ENCODE results near the gene SPNS1.

SPNS1 gene

DNA sequence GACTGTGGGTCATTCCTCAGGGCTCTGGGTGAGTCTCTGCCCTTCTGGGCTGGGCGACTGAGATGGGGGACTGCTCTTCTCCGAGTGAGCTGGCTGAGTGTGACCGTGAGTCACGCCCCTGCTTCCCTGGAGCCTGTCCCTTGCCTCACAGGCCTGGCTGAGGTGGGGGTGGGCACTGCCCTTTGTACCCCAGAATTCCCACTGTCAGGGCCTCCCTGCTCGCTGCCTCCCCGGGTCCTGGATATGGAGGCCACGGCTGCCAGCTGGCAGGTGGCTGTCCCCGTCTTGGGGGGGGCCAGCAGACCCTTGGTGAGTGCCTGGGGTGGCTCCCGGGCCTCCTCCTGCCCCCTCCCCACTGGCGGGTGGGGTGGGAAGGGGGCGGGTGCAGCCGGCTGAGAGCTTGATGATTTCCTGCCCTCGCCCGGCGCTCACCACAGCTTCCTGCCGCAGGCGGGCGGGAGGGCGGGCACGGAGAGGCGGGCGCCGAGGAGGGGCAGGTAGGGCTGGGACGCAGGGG is 10.1 kb downstream of the SPNS1 start, which contains the start of gene LAT:
Gene LAT, plus strand, starts transcription at position 434 of the 517 bp plus-strand sequence. CDS start 366 bp downstream, outside the sequence.
- Histone ChIP-seq H3K36me3 (peaks cover 9% of the 10 kb centered on the region; the same call in 1 of the 2 replicates), H3K4me3 (ENCODE audit: low read depth, low read length) (no peak within 1 kb of the TSS), H3K27me3 (no peaks in the 10 kb centered on the region), H3K9me3 (no peaks in the 10 kb centered on the region), H3K4me1 (no peaks in the 10 kb centered on the region)
- DNase-seq, result no peak
- TF ChIP-seq, protein P1, sequence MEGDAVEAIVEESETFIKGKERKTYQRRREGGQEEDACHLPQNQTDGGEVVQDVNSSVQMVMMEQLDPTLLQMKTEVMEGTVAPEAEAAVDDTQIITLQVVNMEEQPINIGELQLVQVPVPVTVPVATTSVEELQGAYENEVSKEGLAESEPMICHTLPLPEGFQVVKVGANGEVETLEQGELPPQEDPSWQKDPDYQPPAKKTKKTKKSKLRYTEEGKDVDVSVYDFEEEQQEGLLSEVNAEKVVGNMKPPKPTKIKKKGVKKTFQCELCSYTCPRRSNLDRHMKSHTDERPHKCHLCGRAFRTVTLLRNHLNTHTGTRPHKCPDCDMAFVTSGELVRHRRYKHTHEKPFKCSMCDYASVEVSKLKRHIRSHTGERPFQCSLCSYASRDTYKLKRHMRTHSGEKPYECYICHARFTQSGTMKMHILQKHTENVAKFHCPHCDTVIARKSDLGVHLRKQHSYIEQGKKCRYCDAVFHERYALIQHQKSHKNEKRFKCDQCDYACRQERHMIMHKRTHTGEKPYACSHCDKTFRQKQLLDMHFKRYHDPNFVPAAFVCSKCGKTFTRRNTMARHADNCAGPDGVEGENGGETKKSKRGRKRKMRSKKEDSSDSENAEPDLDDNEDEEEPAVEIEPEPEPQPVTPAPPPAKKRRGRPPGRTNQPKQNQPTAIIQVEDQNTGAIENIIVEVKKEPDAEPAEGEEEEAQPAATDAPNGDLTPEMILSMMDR (IDR thresholded peaks at IDR 0.05; ENCODE audit: low read depth, low read length), result no peak

DNA sequence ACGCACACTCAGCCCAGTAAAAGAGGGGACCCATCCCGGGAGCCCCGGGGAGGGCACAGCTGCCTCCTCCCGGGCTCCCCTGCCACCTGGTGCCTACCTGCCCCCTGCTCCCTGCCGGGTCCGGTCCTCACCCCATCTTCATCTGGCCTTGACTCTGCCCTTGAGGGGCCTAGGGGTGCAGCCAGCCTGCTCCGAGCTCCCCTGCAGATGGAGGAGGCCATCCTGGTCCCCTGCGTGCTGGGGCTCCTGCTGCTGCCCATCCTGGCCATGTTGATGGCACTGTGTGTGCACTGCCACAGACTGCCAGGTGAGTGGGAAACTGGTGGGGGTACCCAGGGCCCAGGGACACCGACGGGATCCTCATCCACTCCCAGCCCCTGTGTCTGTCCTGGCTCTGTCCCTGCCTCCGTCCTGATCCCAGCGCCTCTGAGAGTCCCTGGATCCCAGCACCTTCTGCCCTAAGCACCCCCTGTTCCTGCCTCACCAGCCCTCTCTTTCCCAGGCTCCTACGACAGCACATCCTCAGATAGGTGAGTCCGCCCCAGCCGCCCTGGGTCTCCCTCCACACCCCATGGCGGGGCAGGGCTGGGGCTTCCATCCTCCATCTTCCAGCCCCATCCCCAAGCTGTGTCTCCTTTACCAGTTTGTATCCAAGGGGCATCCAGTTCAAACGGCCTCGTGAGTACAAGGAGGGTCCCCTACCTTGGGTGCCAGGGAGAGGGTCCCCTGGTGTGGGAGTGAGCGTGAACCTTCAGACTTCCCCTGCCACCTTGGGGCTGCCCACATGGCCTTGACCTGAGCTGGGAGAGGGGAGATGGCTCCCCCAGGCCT is 10.8 kb downstream of the SPNS1 start:
- no peak overlapping the region for H3K4me3 ChIP-seq (ENCODE audit: low read depth, low read length)
- H3K27me3 ChIP-seq, result no peaks in the 10 kb centered on the region
- DNase-seq, result no peak
- peaks cover 9% of the 10 kb centered on the region; the same call in 1 of the 2 replicates for H3K36me3 ChIP-seq
- H3K9me3 ChIP-seq, result no peaks in the 10 kb centered on the region
- no peaks in the 10 kb centered on the region for H3K4me1 ChIP-seq
- TF ChIP-seq, protein P1 (IDR thresholded peaks at IDR 0.05; ENCODE audit: low read depth, low read length), result no peak

DNA sequence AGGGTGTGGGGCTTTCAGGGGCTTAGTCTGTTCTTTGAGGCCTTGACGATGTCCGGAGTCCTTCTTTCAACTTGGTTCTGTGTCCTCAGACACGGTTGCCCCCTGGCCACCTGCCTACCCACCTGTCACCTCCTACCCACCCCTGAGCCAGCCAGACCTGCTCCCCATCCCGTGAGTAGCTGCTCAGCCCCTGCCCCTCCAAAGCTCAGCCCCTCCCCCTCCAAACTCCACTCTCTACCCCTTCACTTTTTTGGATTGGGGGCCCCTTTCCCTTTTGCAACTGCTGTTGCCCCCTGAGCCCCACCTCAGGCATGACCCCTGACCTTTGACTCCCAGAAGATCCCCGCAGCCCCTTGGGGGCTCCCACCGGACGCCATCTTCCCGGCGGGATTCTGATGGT is 11.5 kb downstream of the SPNS1 start:
- Histone ChIP-seq H3K9me3 (no peaks in the 10 kb centered on the region), H3K4me3 (ENCODE audit: low read depth, low read length) (no peak overlapping the region), H3K4me1 (no peaks in the 10 kb centered on the region), H3K27me3 (no peaks in the 10 kb centered on the region), H3K36me3 (peaks cover 9% of the 10 kb centered on the region; the same call in 1 of the 2 replicates)
- no peak for DNase-seq
- TF ChIP-seq, protein P1 (IDR thresholded peaks at IDR 0.05; ENCODE audit: low read depth, low read length), result no peak

DNA sequence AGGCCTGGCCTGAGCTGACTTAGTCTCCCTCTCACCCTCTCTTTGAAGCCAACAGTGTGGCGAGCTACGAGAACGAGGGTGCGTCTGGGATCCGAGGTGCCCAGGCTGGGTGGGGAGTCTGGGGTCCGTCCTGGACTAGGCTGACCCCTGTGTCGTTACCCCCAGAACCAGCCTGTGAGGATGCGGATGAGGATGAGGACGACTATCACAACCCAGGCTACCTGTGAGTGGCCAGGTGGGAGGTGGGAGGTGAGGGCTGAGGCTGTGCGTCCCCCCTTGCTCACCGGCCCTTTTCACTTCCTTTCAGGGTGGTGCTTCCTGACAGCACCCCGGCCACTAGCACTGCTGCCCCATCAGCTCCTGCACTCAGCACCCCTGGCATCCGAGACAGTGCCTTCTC is 11.9 kb downstream of the SPNS1 start:
- Histone ChIP-seq H3K4me3 (ENCODE audit: low read depth, low read length) (no peak overlapping the region), H3K9me3 (no peaks in the 10 kb centered on the region), H3K27me3 (no peaks in the 10 kb centered on the region), H3K4me1 (no peaks in the 10 kb centered on the region), H3K36me3 (peaks cover 6% of the 10 kb centered on the region; the same call in 1 of the 2 replicates)
- no peak for DNase-seq
- TF ChIP-seq, protein P1 (IDR thresholded peaks at IDR 0.05; ENCODE audit: low read depth, low read length), result no peak

DNA sequence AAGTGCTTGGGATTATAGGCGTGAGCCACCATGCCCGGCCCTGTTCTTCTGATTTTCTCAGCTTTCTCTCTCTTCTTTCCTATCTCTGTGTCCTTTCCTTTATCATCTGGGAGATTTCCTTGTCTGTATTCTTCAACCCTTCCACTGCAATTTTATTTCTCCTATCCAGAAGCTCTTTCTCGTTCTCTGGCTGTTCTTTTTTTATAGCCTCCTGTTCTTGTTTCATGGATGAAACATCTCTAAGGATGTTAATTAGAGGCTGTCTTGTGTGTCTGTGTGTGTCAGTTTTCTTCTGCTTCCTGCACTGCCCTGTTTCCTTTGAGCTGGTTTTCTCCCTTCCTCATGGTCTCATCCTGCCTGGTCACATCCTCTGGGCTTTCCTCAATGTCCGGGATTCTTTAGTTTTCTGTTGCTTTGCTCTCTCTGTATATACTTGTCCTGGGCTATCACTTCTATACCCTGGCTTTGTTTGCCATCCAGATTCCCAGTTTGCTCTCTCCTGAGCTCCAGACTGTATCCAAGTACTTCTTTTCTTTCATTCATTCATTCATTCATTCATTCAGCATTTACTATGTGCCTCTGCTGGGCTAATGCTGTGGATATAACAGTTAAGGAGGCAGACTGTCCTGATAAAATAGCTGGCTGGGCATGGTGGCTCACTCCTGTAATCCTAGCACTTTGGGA is 12.7 kb downstream of the SPNS1 start:
- no peak for DNase-seq
- TF ChIP-seq, protein P1 (IDR thresholded peaks at IDR 0.05; ENCODE audit: low read depth, low read length), result no peak
- H3K36me3 ChIP-seq, result peaks cover 5% of the 10 kb centered on the region; the same call in 1 of the 2 replicates
- no peaks in the 10 kb centered on the region for H3K9me3 ChIP-seq
- no peaks in the 10 kb centered on the region for H3K4me1 ChIP-seq
- H3K4me3 ChIP-seq (ENCODE audit: low read depth, low read length), result no peak overlapping the region
- H3K27me3 ChIP-seq, result no peaks in the 10 kb centered on the region
